PC-9 (cell line): ENCODE results near the gene GPR142. TPM values are rescaled to one million over a fixed set of nuclear protein-coding genes. Genes with fewer than 3 reads are reported as not detected.

Experiments used
- BruUV-seq: library from RNA; stranded (reverse); fragments of 400-500 nt; replicated peaks from 2 replicates; lab custom pipeline; 2021; lab: Mats Ljungman, UMichigan
- CTCF ChIA-PET: fragments of 300-600 bp; sonication (Branson Sonifier 250); formaldehyde crosslinking; loops from one replicate; lab custom pipeline; 2022; ENCODE audit warnings: antibody characterized with exemption; lab: Charles Lee
- POLR2A ChIA-PET: fragments of 300-600 bp; sonication (Branson Sonifier 250); formaldehyde crosslinking; loops from one replicate; lab custom pipeline; 2022; ENCODE audit warnings: antibody characterized with exemption; ENCODE audit not compliant: unreplicated experiment; lab: Charles Lee
- DNase-seq, 2 experiments: peaks; one replicate each; pipeline versions ENCODE4 v3.0.0 to v3.0.0-alpha.2; 2015 to 2022; ENCODE audit warnings: mixed read lengths in 1 of 2
- H2AFZ ChIP-seq: fragments of 200-600 bp; sonication (generic); 2 replicates; pipeline ENCODE4 v1.8.1; 2017; ENCODE audit warnings: antibody characterized with exemption
- H3F3A ChIP-seq: fragments of 200-600 bp; sonication (generic); 2 replicates; pipeline ENCODE4 v1.8.1; 2017; ENCODE audit warnings: antibody characterized with exemption, mild to moderate bottlenecking, low read depth; ENCODE audit not compliant: insufficient read depth
- H3K27ac ChIP-seq: fragments of 200-600 bp; sonication (generic); 2 replicates; pipeline ENCODE4 v1.6.1; 2016; ENCODE audit warnings: mixed run types
- H3K27me3 ChIP-seq: fragments of 200-600 bp; sonication (generic); 2 replicates; pipeline ENCODE4 v1.6.1; 2016; ENCODE audit warnings: low read depth, mixed run types; ENCODE audit not compliant: insufficient read depth
- H3K36me3 ChIP-seq: fragments of 200-600 bp; sonication (generic); 2 replicates; pipeline ENCODE4 v1.6.1; 2016; ENCODE audit warnings: low read depth, mixed run types
- H3K4me1 ChIP-seq: fragments of 200-600 bp; sonication (generic); replicated peaks from 2 replicates; pipeline ENCODE4 v1.6.1; 2016; ENCODE audit warnings: mixed run types; ENCODE audit not compliant: insufficient read depth
- H3K4me2 ChIP-seq: fragments of 200-600 bp; sonication (generic); 2 replicates; pipeline ENCODE4 v1.6.1; 2017; ENCODE audit warnings: mixed run types
- H3K4me3 ChIP-seq: fragments of 200-600 bp; sonication (generic); 2 replicates; pipeline ENCODE4 v1.6.1; 2016; ENCODE audit warnings: mixed run types
- H3K79me2 ChIP-seq: fragments of 200-600 bp; sonication (generic); 2 replicates; pipeline ENCODE4 v1.6.1; 2017; ENCODE audit warnings: low read depth, mixed run types
- H3K9me2 ChIP-seq: fragments of 200-600 bp; sonication (generic); 2 replicates; pipeline ENCODE4 v1.8.1; 2017; ENCODE audit warnings: mild to moderate bottlenecking; ENCODE audit not compliant: insufficient read depth
- H3K9me3 ChIP-seq: fragments of 200-600 bp; sonication (generic); 2 replicates; pipeline ENCODE4 v1.8.1; 2016; ENCODE audit warnings: low read depth; ENCODE audit not compliant: insufficient read depth
- H4K20me1 ChIP-seq: fragments of 200-600 bp; sonication (generic); 2 replicates; pipeline ENCODE4 v1.8.1; 2017; ENCODE audit not compliant: insufficient read depth
- EZH2 ChIP-seq: fragments of 200-600 bp; sonication (generic); IDR thresholded peaks from 2 replicates; pipeline ENCODE4 v1.8.0; 2017; ENCODE audit warnings: antibody characterized with exemption, low read depth
- intact Hi-C: fragments of 100-400 bp; cut with micrococcal nuclease; formaldehyde crosslinking; loops from one replicate; pipeline ENCODE4 v1.10.0; 2022; ENCODE audit not compliant: unreplicated experiment
- total RNA-seq: library from RNA; stranded (reverse); gene quantifications from 2 replicates; pipeline ENCODE4 v1.2.3, GENCODE V29; 2021
- TF ChIP-seq, protein P1 (sequence below): fragments of 200-600 bp; sonication (generic); conservative IDR thresholded peaks from 2 replicates; pipeline ENCODE4 v1.6.1; 2017; ENCODE audit warnings: mixed run types, antibody characterized with exemption, mild to moderate bottlenecking, moderate library complexity

Gene GPR142
- total RNA-seq, 1 experiment from 2014 or later = not detected

DNA sequence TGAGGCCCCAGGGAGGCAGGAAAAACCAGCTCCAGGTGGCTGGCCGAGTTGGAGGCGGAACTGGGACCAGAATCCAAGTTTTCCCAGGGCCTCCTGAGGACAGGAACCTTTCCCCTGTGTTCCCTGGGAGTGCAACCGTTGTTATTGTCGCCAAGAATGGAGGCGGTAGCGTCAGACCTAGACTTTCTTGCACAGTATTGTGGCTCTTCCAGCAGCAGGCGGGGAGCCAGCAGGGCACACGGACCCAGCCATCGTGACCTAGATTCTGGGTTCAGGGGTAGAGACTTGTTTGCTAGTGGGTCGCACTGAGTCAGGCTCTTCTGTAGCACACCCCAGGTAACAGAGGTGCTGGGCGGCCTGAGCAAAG lies 41.9 kb upstream of the GPR142 start:
- Histone ChIP-seq H3K27me3 (peaks cover 57% of the 10 kb centered on the region), H3K27ac (no peak overlapping the region), H3K79me2 (no peaks in the 10 kb centered on the region), H4K20me1 (no peaks in the 10 kb centered on the region), H3K36me3 (no peaks in the 10 kb centered on the region), H3K4me2 (peak overlapping the region; percentile 28; the same call in 1 of the 2 replicates), H2AFZ (no peak overlapping the region), H3K9me2 (no peaks in the 10 kb centered on the region), H3F3A (no peaks in the 10 kb centered on the region), H3K4me1 (no peaks in the 10 kb centered on the region), H3K4me3 (no peak overlapping the region), H3K9me3 (no peaks in the 10 kb centered on the region)
- CTCF ChIA-PET = no interaction called here
- no TSS peak for BruUV-seq
- no peak for TF ChIP-seq EZH2
- TF ChIP-seq, protein P1, sequence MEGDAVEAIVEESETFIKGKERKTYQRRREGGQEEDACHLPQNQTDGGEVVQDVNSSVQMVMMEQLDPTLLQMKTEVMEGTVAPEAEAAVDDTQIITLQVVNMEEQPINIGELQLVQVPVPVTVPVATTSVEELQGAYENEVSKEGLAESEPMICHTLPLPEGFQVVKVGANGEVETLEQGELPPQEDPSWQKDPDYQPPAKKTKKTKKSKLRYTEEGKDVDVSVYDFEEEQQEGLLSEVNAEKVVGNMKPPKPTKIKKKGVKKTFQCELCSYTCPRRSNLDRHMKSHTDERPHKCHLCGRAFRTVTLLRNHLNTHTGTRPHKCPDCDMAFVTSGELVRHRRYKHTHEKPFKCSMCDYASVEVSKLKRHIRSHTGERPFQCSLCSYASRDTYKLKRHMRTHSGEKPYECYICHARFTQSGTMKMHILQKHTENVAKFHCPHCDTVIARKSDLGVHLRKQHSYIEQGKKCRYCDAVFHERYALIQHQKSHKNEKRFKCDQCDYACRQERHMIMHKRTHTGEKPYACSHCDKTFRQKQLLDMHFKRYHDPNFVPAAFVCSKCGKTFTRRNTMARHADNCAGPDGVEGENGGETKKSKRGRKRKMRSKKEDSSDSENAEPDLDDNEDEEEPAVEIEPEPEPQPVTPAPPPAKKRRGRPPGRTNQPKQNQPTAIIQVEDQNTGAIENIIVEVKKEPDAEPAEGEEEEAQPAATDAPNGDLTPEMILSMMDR = no peak
- POLR2A ChIA-PET = no interaction called here
- intact Hi-C loops = no loop called here
- no peak for DNase-seq

GRCh38 chr17:74325743-74326379 lies 41.4 kb upstream of the GPR142 start, which contains the start of gene KIF19:
KIF19 (plus strand) TSS chr17:74326226; CDS start chr17:74326350, 124 bp downstream.
- CTCF ChIA-PET = no interaction called here
- POLR2A ChIA-PET = no interaction called here
- no peaks in the 10 kb centered on the region for H3K79me2 ChIP-seq
- no peaks in the 10 kb centered on the region for H3K9me3 ChIP-seq
- no peak within 1 kb of the TSS for H2AFZ ChIP-seq
- H4K20me1 ChIP-seq = no peaks in the 10 kb centered on the region
- BruUV-seq = no TSS peak
- peaks cover 57% of the 10 kb centered on the region for H3K27me3 ChIP-seq
- H3K27ac ChIP-seq = no peak within 1 kb of the TSS
- no peaks in the 10 kb centered on the region for H3F3A ChIP-seq
- no peaks in the 10 kb centered on the region for H3K36me3 ChIP-seq
- H3K4me2 ChIP-seq = peak within 1 kb of the TSS; percentile 28; the same call in 1 of the 2 replicates
- H3K4me3 ChIP-seq = no peak within 1 kb of the TSS
- intact Hi-C loops = no loop called here
- no peak for DNase-seq
- no peak for TF ChIP-seq EZH2
- TF ChIP-seq, protein P1 = no peak
- no peaks in the 10 kb centered on the region for H3K4me1 ChIP-seq
- H3K9me2 ChIP-seq = no peaks in the 10 kb centered on the region

GRCh38 chr17:74326506-74326905 lies 40.8 kb upstream of the GPR142 start:
- Histone ChIP-seq H4K20me1 (no peaks in the 10 kb centered on the region), H3K27me3 (peaks cover 56% of the 10 kb centered on the region), H3K36me3 (no peaks in the 10 kb centered on the region), H3K79me2 (no peaks in the 10 kb centered on the region), H3K9me3 (no peaks in the 10 kb centered on the region), H3K27ac (no peak overlapping the region), H3K4me1 (no peaks in the 10 kb centered on the region), H2AFZ (no peak overlapping the region), H3K4me3 (no peak overlapping the region), H3K4me2 (no peak overlapping the region), H3F3A (no peaks in the 10 kb centered on the region), H3K9me2 (no peaks in the 10 kb centered on the region)
- CTCF ChIA-PET = no interaction called here
- no TSS peak for BruUV-seq
- POLR2A ChIA-PET = no interaction called here
- no peak for TF ChIP-seq EZH2
- TF ChIP-seq, protein P1 = no peak
- DNase-seq = no peak
- intact Hi-C loops = no loop called here
